Measurements from ENCODE around the gene KCNK5. TPM values are rescaled to one million over a fixed set of nuclear protein-coding genes. Genes with fewer than 3 reads are reported as not detected.

Gene KCNK5
- total and polyA plus RNA-seq, 2 donors (not counting 1 experiment from before 2014, with no cell fraction given), result 0.07 TPM; not detected in 1

- no peaks in the 10 kb centered on the region for H3K9me3 Mint-ChIP-seq (ENCODE audit: insufficient read depth)
- H2AFZ ChIP-seq (ENCODE audit: insufficient read depth, low read depth, low read length, poor library complexity, severe bottlenecking), result no peak overlapping the region
- no peaks in the 10 kb centered on the region for H3K4me1 ChIP-seq (ENCODE audit: control insufficient read depth in 2 of 2, insufficient read depth in 2 of 2, low read length in 2 of 2)
- no peaks in the 10 kb centered on the region for H3K9me3 ChIP-seq (ENCODE audit: control extremely low read depth in 1 of 3, control insufficient read depth in 2 of 3, insufficient read depth in 1 of 3, low read length in 2 of 3)
- H3K4me2 ChIP-seq (replicated peaks; ENCODE audit: low read depth, low read length, poor library complexity, severe bottlenecking), result no peak overlapping the region
- ChIA-PET CTCF (no interaction called here), POLR2A (no interaction called here)
- H3K27ac Mint-ChIP-seq, result no peak overlapping the region
- H3K4me1 Mint-ChIP-seq, result peaks cover 3% of the 10 kb centered on the region
- H3K27me3 Mint-ChIP-seq, result peaks cover 49% of the 10 kb centered on the region
- DNase-seq, result no peak
- no peak overlapping the region for H3K27ac ChIP-seq (ENCODE audit: low read length in 2 of 2)
- H3K4me3 ChIP-seq (ENCODE audit: control extremely low read depth in 1 of 5, extremely low read depth in 1 of 5, insufficient read depth in 1 of 5, low read depth in 2 of 5, low read length in 4 of 5), result no peak overlapping the region
- no peaks in the 10 kb centered on the region for H4K20me1 ChIP-seq (ENCODE audit: control insufficient read depth, insufficient read depth, low read length, poor library complexity, severe bottlenecking)
- no peaks in the 10 kb centered on the region for H3K79me2 ChIP-seq (ENCODE audit: control insufficient read depth, insufficient read depth, low read length)
- no CpG with 5 or more reads among the region's 3 CpGs for WGBS (ENCODE audit: insufficient coverage)
- peaks cover 0 to 7% (median 2%) of the 10 kb centered on the region in 4 experiments for H3K27me3 ChIP-seq (replicated peaks in 1 of 4; ENCODE audit: control extremely low read depth in 1 of 4, control insufficient read depth in 3 of 4, insufficient read depth in 4 of 4, low read length in 3 of 4)
- TF ChIP-seq CTCF (IDR thresholded peaks at IDR 0.05) (no peak), EZH2 (IDR thresholded peaks at IDR 0.05; ENCODE audit: borderline replicate concordance, insufficient read depth, low read depth, low read length, poor library complexity, severe bottlenecking) (no peak)
- no peak overlapping the region for H3K4me3 Mint-ChIP-seq
- H3K36me3 ChIP-seq (replicated peaks in 1 of 2; ENCODE audit: control extremely low read depth in 1 of 2, control insufficient read depth in 1 of 2, extremely low read depth in 1 of 2, insufficient read depth in 2 of 2, low read length in 1 of 2), result no peaks in the 10 kb centered on the region
- ATAC-seq (ENCODE audit: low read depth), result no peak
- no peak overlapping the region for H3K9ac ChIP-seq (ENCODE audit: low read length)
- intact Hi-C loops (cut with micrococcal nuclease), result no loop called here
These were observed 47.2 kb upstream of the KCNK5 start for GRCh38 chr6:39276379-39276995.

- POLR2A ChIA-PET, result no interaction called here
- H3K9me3 ChIP-seq (ENCODE audit: control extremely low read depth in 1 of 3, control insufficient read depth in 2 of 3, insufficient read depth in 1 of 3, low read length in 2 of 3), result no peaks in the 10 kb centered on the region
- TF ChIP-seq CTCF (IDR thresholded peaks at IDR 0.05) (no peak), EZH2 (IDR thresholded peaks at IDR 0.05; ENCODE audit: borderline replicate concordance, insufficient read depth, low read depth, low read length, poor library complexity, severe bottlenecking) (no peak)
- no peaks in the 10 kb centered on the region for H3K79me2 ChIP-seq (ENCODE audit: control insufficient read depth, insufficient read depth, low read length)
- no peak overlapping the region for H3K4me3 Mint-ChIP-seq
- no peaks in the 10 kb centered on the region for H3K36me3 ChIP-seq (replicated peaks in 1 of 2; ENCODE audit: control extremely low read depth in 1 of 2, control insufficient read depth in 1 of 2, extremely low read depth in 1 of 2, insufficient read depth in 2 of 2, low read length in 1 of 2)
- 96% methylated on average over 2 of the region's 3 CpGs for WGBS (ENCODE audit: insufficient coverage)
- no peaks in the 10 kb centered on the region for H3K4me1 ChIP-seq (ENCODE audit: control insufficient read depth in 2 of 2, insufficient read depth in 2 of 2, low read length in 2 of 2)
- H3K9ac ChIP-seq (ENCODE audit: low read length), result no peak overlapping the region
- peaks cover 3% of the 10 kb centered on the region for H3K9me3 Mint-ChIP-seq (ENCODE audit: insufficient read depth)
- H3K27me3 ChIP-seq (replicated peaks in 1 of 4; ENCODE audit: control extremely low read depth in 1 of 4, control insufficient read depth in 3 of 4, insufficient read depth in 4 of 4, low read length in 3 of 4), result peaks cover 0 to 7% (median under 1%) of the 10 kb centered on the region in 4 experiments
- no peak overlapping the region for H3K4me2 ChIP-seq (replicated peaks; ENCODE audit: low read depth, low read length, poor library complexity, severe bottlenecking)
- H3K4me1 Mint-ChIP-seq, result peaks cover 3% of the 10 kb centered on the region
- no peak overlapping the region for H3K27ac Mint-ChIP-seq
- no peaks in the 10 kb centered on the region for H4K20me1 ChIP-seq (ENCODE audit: control insufficient read depth, insufficient read depth, low read length, poor library complexity, severe bottlenecking)
- intact Hi-C loops (cut with micrococcal nuclease), result no loop called here
- no peak overlapping the region for H3K27ac ChIP-seq (ENCODE audit: low read length in 2 of 2)
- ATAC-seq (ENCODE audit: low read depth), result no peak
- CTCF ChIA-PET, result no interaction called here
- no peak for DNase-seq
- H3K27me3 Mint-ChIP-seq, result peaks cover 46% of the 10 kb centered on the region
- no peak overlapping the region for H3K4me3 ChIP-seq (ENCODE audit: control extremely low read depth in 1 of 5, extremely low read depth in 1 of 5, insufficient read depth in 1 of 5, low read depth in 2 of 5, low read length in 4 of 5)
- no peak overlapping the region for H2AFZ ChIP-seq (ENCODE audit: insufficient read depth, low read depth, low read length, poor library complexity, severe bottlenecking)
These were observed 45.6 kb upstream of the KCNK5 start for GRCh38 chr6:39274903-39275302.
